HepG2 (cell line): ENCODE results near the gene EIF5A. TPM values are rescaled to one million over a fixed set of nuclear protein-coding genes. Genes with fewer than 3 reads are reported as not detected.
A peak's percentile ranks its signal among the peaks of the same experiment; 100 is the strongest.

ENCODE experiments used
- EHMT2 ChIP-seq: fragments of 200-600 bp; sonication (generic); IDR thresholded peaks from 2 replicates; pipeline ENCODE4 v1.7.0; 2017; ENCODE audit warnings: antibody characterized with exemption, low read depth, low read length, borderline replicate concordance
- ETV5 ChIP-seq: IDR thresholded peaks from 2 replicates; pipeline ENCODE4 v1.6.1; 2018; ENCODE audit warnings: missing biosample characterization, missing genetic modification reagents, inconsistent platforms, borderline replicate concordance
- MLLT10 ChIP-seq: sonication (generic); formaldehyde crosslinking; IDR thresholded peaks from 2 replicates; pipeline ENCODE4 v1.4.0; 2020; ENCODE audit warnings: missing genetic modification reagents
- MLXIP ChIP-seq: sonication (generic); formaldehyde crosslinking; IDR thresholded peaks from 2 replicates; pipeline ENCODE4 v1.9.0; 2021; ENCODE audit warnings: missing genetic modification reagents, borderline replicate concordance
- PHF5A ChIP-seq: IDR thresholded peaks from one replicate; pipeline ENCODE4 v1.6.1; 2018; ENCODE audit warnings: low read depth, missing genetic modification reagents; ENCODE audit not compliant: unreplicated experiment
- SNAPC4 ChIP-seq: sonication (generic); formaldehyde crosslinking; IDR thresholded peaks from 2 replicates; pipeline ENCODE4 v1.4.0; 2020; ENCODE audit warnings: mild to moderate bottlenecking, missing genetic modification reagents
- TAF1 ChIP-seq: sonication (generic); formaldehyde crosslinking; IDR thresholded peaks from 2 replicates; pipeline ENCODE4 v1.4.0; 2020; ENCODE audit warnings: missing genetic modification reagents
- TEAD2 ChIP-seq: sonication (generic); formaldehyde crosslinking; IDR thresholded peaks from 2 replicates; pipeline ENCODE4 v1.9.0; 2021; ENCODE audit warnings: missing genetic modification reagents
- TEAD3 ChIP-seq: optimal IDR thresholded peaks from 2 replicates; pipeline ENCODE3; 2016; ENCODE audit warnings: borderline replicate concordance
- ZFY ChIP-seq: sonication (generic); formaldehyde crosslinking; IDR thresholded peaks from 2 replicates; pipeline ENCODE4 v1.4.0; 2020; ENCODE audit warnings: missing genetic modification reagents
- ZNF503 ChIP-seq: sonication (generic); formaldehyde crosslinking; IDR thresholded peaks from 2 replicates; pipeline ENCODE4 v1.4.0; 2020; ENCODE audit warnings: missing genetic modification reagents
- ZNF704 ChIP-seq: sonication (generic); formaldehyde crosslinking; IDR thresholded peaks from 2 replicates; pipeline ENCODE4 v1.8.1; 2023; ENCODE audit warnings: mild to moderate bottlenecking, inconsistent platforms, moderate library complexity, missing genetic modification reagents, borderline replicate concordance
- ZNF777 ChIP-seq: sonication (generic); formaldehyde crosslinking; IDR thresholded peaks from 2 replicates; pipeline ENCODE4 v1.4.0; 2020; ENCODE audit warnings: missing genetic modification reagents
- polyA plus RNA-seq, 8 experiments: library from polyadenylated mRNA; depleted of rRNA in 3 of 8; stranded (reverse) in 7 of 8; unstranded in 1 of 8; fragments of >200 nt; fragmentation: Illumina TruSeq in 4 of 8; extraction: Trizol in 4 of 8; gene quantifications; 2 replicates each; pipeline versions ENCODE4 v1.2.1 to v1.2.3, GENCODE V29; 2011 to 2016; ENCODE audit warnings: low read depth in 4 of 8, missing spikeins in 1 of 8, mixed read lengths in 1 of 8; ENCODE audit not compliant: insufficient read depth in 1 of 8
- total RNA-seq, 5 experiments: library from RNA; depleted of rRNA; stranded (reverse); fragments of >200 nt; fragmentation: Illumina TruSeq; extraction: Trizol; gene quantifications; 2 replicates each; pipeline ENCODE4 v1.2.3, GENCODE V29; 2016; ENCODE audit warnings: low read depth in 1 of 5
- TF ChIP-seq, protein P1 (sequence below): sonication (generic); formaldehyde crosslinking; conservative IDR thresholded peaks from 2 replicates; pipeline ENCODE4 v1.8.0; 2022; ENCODE audit warnings: mild to moderate bottlenecking, moderate library complexity, missing genetic modification reagents

The EIF5A gene
- total and polyA plus RNA-seq, 2 of the 13 experiments (the other 11 are each of a cell fraction or from before 2014, with no cell fraction given) = 319 to 337 TPM

DNA sequence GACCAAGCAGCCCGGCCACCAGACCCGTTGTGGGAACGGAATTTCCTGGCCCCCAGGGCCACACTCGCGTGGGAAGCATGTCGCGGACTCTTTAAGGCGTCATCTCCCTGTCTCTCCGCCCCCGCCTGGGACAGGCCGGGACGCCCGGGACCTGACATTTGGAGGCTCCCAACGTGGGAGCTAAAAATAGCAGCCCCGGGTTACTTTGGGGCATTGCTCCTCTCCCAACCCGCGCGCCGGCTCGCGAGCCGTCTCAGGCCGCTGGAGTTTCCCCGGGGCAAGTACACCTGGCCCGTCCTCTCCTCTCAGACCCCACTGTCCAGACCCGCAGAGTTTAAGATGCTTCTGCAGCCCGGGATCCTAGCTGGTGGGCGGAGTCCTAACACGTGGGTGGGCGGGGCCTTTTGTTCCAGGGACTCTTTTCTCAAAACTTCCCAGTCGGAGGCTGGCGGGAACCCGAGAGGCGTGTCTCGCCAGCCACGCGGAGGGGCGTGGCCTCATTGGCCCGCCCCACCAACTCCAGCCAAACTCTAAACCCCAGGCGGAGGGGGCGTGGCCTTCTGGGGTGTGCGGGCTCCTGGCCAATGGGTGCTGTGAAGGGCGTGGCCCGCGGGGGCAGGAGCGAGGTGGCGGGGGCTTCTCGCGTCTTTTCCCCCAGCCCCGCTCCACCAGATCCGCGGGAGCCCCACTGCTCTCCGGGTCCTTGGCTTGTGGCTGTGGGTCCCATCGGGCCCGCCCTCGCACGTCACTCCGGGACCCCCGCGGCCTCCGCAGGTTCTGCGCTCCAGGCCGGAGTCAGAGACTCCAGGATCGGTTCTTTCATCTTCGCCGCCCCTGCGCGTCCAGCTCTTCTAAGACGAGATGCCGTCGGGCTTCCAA lies 26.1 kb upstream of the EIF5A start, which contains the start of gene SLC2A4 (continued):
- no peak for TF ChIP-seq ZNF503
- TF ChIP-seq TEAD2 (CRISPR knock-in tag) = no peak
- TF ChIP-seq SNAPC4 (CRISPR knock-in tag) = no peak; the same call in 1 of the 2 replicates
- TF ChIP-seq ETV5 (CRISPR knock-in tag) = no peak
- no peak for TF ChIP-seq ZFY
- no peak for TF ChIP-seq MLLT10 (CRISPR knock-in tag)
- TF ChIP-seq MLXIP (CRISPR knock-in tag) = no peak
- TF ChIP-seq, protein P1, sequence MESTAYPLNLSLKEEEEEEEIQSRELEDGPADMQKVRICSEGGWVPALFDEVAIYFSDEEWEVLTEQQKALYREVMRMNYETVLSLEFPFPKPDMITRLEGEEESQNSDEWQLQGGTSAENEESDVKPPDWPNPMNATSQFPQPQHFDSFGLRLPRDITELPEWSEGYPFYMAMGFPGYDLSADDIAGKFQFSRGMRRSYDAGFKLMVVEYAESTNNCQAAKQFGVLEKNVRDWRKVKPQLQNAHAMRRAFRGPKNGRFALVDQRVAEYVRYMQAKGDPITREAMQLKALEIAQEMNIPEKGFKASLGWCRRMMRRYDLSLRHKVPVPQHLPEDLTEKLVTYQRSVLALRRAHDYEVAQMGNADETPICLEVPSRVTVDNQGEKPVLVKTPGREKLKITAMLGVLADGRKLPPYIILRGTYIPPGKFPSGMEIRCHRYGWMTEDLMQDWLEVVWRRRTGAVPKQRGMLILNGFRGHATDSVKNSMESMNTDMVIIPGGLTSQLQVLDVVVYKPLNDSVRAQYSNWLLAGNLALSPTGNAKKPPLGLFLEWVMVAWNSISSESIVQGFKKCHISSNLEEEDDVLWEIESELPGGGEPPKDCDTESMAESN (CRISPR knock-in tag) = no peak; the same call in 1 of the 2 replicates
- peak; percentile 67; the same call in 1 of the 2 replicates for TF ChIP-seq ZNF777
- TF ChIP-seq ZNF704 (CRISPR knock-in tag) = no peak; the same call in 1 of the 2 replicates
- no peak for TF ChIP-seq PHF5A (CRISPR knock-in tag)
- TF ChIP-seq TAF1 (CRISPR knock-in tag) = peak; percentile 15; the same call in 1 of the 2 replicates
- TF ChIP-seq TEAD3 = no peak
- TF ChIP-seq EHMT2 = no peak
